ENCODE measurements around the gene BORCS8.

Gene BORCS8

DNA sequence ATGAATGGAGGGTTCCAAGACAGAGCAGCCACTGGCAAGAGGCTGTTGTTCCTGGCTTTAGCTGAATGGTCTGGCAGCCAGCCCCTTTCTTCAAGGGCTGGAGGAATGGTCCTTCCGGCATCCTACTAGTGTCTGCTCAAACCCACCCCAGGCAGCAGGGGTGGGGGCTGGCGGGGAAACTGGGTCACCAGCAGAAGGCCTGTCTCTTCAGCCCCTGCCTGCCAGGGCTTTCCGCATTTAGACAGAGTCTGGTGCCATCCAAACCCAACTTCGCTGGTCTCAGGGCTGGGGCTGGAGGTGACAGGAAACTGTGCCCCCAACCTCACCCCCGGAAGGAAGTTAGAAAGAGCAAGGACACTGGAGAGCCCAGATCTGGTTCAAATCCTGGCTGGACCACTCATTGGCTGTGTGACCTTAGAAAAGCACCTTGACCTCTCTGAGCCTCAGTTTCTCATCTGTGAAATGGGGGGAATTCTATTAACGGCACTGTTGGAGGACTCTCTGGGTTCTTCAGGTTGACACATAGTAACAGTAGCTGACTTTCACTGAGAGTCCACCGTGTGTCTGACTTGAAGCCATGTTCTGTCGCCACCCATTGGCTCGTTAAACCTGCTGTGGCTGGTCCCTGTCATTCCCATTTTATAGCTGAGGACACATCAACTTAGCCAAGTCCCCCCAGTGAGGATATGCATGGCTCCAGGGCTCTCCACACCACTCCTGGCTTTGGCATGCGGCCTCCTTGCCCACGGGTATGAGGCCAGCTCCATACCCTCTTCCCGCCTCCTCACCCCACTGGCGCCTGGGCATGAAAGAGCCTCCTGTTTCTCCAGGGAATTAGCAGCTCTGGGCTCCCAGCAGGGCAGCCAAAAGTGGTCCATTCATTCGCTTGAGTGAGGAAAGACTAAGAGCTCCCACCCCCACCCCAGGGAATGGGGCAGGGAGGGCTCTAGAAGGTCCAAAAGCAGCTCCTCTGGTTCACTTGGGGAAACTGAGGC lies 13.8 kb upstream of the BORCS8 start:
- TF ChIP-seq, protein P1, sequence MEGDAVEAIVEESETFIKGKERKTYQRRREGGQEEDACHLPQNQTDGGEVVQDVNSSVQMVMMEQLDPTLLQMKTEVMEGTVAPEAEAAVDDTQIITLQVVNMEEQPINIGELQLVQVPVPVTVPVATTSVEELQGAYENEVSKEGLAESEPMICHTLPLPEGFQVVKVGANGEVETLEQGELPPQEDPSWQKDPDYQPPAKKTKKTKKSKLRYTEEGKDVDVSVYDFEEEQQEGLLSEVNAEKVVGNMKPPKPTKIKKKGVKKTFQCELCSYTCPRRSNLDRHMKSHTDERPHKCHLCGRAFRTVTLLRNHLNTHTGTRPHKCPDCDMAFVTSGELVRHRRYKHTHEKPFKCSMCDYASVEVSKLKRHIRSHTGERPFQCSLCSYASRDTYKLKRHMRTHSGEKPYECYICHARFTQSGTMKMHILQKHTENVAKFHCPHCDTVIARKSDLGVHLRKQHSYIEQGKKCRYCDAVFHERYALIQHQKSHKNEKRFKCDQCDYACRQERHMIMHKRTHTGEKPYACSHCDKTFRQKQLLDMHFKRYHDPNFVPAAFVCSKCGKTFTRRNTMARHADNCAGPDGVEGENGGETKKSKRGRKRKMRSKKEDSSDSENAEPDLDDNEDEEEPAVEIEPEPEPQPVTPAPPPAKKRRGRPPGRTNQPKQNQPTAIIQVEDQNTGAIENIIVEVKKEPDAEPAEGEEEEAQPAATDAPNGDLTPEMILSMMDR (IDR thresholded peaks at IDR 0.05; ENCODE audit: low read depth, low read length, missing control alignments): no peak
- in situ Hi-C loops (cut with HindIII; ENCODE audit: low pct_ligation_motif_present, low sequenced_read_pairs): no loop called here
- no peak overlapping the region for H3K27ac ChIP-seq
- DNase-seq: no peak
- peaks cover 4% of the 10 kb centered on the region for H3K27me3 ChIP-seq (replicated peaks)
- peaks cover 5% of the 10 kb centered on the region for H3K36me3 ChIP-seq (replicated peaks)
- H3K4me3 ChIP-seq (ENCODE audit: low read depth, low read length): no peak overlapping the region

DNA sequence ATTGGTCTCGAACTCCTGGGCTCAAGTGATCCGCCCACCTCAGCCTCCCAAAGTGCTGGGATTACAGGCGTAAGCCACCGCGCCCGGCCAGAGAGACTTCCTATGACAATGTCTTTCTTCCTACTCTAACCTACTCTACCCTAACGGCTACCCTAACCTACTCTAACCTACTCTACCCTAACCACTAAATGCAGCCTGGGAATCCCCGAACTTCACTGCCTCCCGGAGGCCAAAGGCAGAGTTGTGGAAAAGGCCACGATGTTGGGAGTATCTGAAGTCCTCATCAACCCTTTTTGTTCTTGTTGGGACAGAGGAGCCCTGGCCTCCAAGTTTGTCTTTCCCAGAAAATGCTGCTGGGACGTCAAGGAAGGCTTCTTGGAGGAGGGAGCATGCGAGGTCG lies 12.2 kb upstream of the BORCS8 start:
- no peak for DNase-seq
- Histone ChIP-seq H3K27me3 (replicated peaks) (peaks cover 4% of the 10 kb centered on the region), H3K27ac (no peak overlapping the region), H3K4me3 (ENCODE audit: low read depth, low read length) (no peak overlapping the region), H3K36me3 (replicated peaks) (peaks cover 8% of the 10 kb centered on the region)
- in situ Hi-C loops (cut with HindIII; ENCODE audit: low pct_ligation_motif_present, low sequenced_read_pairs): no loop called here
- TF ChIP-seq, protein P1 (IDR thresholded peaks at IDR 0.05; ENCODE audit: low read depth, low read length, missing control alignments): no peak

DNA sequence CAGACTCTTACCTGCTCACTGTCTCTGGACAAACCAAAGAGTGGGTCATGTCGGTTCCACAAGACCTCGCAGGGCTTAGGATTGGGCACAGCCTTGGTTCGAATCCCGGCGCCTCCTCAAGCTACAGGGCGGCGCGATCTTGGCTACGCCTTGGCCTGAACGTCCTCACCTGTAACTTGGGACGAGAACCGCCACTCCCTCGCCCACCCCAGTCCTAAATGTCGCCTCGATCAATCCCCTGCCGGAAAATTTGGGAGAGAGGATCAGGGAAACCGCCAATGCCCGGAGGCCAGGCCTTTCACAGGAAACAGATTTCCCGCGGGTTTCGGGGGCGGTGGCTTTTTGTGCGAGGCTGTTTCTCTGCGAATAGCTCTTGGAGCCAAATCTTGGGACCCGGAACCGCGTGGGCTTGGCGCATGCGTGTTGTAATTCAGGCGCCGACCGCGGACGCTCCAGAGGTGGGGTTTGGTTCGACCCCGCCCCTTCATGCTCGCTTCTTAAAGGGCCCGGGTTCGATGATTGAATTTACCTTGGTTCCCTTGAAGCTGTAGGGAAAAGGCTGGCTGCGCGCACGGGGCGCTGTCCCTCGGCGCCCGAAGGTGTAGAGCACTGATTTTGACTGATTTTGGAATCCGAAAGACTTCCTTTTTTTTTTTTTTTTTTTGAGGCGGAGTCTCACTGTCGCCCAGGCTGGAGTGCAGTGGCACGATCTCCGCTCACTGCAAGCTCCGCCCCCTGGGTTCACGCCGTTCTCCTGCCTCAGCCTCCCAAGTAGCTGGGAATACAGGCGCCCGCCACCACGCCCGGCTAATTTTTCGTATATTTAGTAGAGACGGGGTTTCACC lies 11.3 kb upstream of the BORCS8 start, which contains the start of gene NR2C2AP:
NR2C2AP (minus strand) TSS at position 403 of the 845 bp plus-strand sequence; CDS start at position 49, 354 bp downstream.
- peak; percentile 80 for DNase-seq
- Histone ChIP-seq H3K27ac (no peak within 1 kb of the TSS), H3K4me3 (ENCODE audit: low read depth, low read length) (peak within 1 kb of the TSS; percentile 64), H3K27me3 (replicated peaks) (peaks cover 4% of the 10 kb centered on the region), H3K36me3 (replicated peaks) (peaks cover 18% of the 10 kb centered on the region)
- in situ Hi-C loops (cut with HindIII; ENCODE audit: low pct_ligation_motif_present, low sequenced_read_pairs): no loop called here
- TF ChIP-seq, protein P1 (IDR thresholded peaks at IDR 0.05; ENCODE audit: low read depth, low read length, missing control alignments): no peak

DNA sequence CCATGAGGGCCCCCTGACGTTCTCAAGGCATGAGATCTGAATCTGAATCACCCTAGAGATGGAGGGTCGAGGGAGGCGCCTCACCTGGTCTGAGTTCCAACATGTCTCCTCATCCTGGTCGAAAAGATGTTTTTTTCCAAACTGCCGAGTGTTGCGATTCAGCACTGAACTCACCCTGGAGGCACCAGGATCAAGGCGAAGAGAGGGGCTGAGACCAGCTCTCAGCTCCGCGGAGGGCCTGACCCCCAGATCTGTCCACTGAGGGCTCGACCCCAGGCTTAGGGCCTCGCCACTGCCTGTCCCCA lies 10.7 kb upstream of the BORCS8 start:
- peak overlapping the region; percentile 64 for H3K4me3 ChIP-seq (ENCODE audit: low read depth, low read length)
- H3K36me3 ChIP-seq (replicated peaks): peaks cover 21% of the 10 kb centered on the region
- H3K27me3 ChIP-seq (replicated peaks): peaks cover 4% of the 10 kb centered on the region
- no peak for DNase-seq
- TF ChIP-seq, protein P1 (IDR thresholded peaks at IDR 0.05; ENCODE audit: low read depth, low read length, missing control alignments): no peak
- H3K27ac ChIP-seq: no peak overlapping the region
- in situ Hi-C loops (cut with HindIII; ENCODE audit: low pct_ligation_motif_present, low sequenced_read_pairs): no loop called here

DNA sequence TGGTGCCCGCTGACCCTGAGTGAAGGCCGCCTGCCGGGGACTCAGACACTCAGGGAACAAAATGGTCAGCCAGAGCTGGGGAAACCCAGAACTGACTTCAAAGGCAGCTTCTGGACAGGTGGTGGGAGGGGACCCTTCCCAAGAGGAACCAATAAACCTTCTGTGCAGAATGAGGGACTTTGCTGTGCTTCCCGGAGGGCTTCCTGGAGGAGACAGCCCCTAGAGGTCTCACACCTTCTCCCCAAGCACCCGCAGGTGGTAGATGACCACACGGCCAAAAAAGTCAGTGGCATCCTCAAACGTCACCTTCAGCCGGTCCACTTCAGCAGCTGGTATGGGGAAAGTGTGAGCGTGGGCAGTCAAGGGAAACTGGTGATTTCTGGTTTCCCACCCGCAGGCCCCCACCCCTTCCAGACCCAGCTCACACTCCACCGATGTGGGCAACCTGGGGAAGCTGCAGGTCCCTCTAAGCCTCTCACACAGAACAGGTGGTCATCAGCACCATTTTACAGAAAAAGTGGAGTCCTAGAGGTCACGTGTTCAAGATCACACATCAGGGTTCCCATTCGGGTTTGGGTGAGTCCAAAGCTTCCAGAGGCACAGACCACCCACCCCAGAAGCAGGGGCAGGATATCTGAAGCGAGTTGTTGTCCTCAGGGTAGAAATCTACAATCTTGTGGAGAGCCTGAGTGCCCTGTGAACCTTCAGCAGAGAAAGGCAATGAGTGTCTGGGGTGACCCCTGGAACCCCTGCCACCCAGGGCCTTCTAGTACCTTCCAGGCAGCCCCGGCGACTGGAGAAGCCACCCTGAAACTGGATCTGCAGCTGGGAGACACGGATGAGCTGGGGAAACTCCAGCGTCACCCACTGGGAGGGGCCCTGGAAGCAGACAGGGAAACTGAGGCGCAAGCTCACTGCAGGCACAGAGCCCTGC lies 10.0 kb upstream of the BORCS8 start:
- in situ Hi-C loops (cut with HindIII; ENCODE audit: low pct_ligation_motif_present, low sequenced_read_pairs): no loop called here
- TF ChIP-seq, protein P1 (IDR thresholded peaks at IDR 0.05; ENCODE audit: low read depth, low read length, missing control alignments): no peak
- no peak overlapping the region for H3K27ac ChIP-seq

More for the DNA sequence above, 10.0 kb upstream of the BORCS8 start:
- Histone ChIP-seq H3K27me3 (replicated peaks) (peaks cover 4% of the 10 kb centered on the region), H3K4me3 (ENCODE audit: low read depth, low read length) (peak overlapping the region; percentile 64), H3K36me3 (replicated peaks) (peaks cover 28% of the 10 kb centered on the region)
- DNase-seq: no peak

Measured in brain microvascular endothelial cell (primary cell).